ENCODE measurements around the gene STK11.

The STK11 gene

GRCh38 chr19:1251330-1252220, 46.0 kb downstream of the STK11 start:
- DNase-seq, result peak; percentile 88

- peak; percentile 84 for DNase-seq
These were observed 46.7 kb downstream of the STK11 start for GRCh38 chr19:1252221-1252820.

- peak; percentile 91 for DNase-seq
These were observed 47.4 kb downstream of the STK11 start for GRCh38 chr19:1252821-1253513.

GRCh38 chr19:1253514-1254080, 48.0 kb downstream of the STK11 start:
- peak; percentile 84 for DNase-seq

- no peak for DNase-seq
These were observed 48.5 kb downstream of the STK11 start for GRCh38 chr19:1254081-1254527.

GRCh38 chr19:1254530-1255185, 49.1 kb downstream of the STK11 start:
- DNase-seq, result no peak

GRCh38 chr19:1255186-1256161, 49.9 kb downstream of the STK11 start:
- DNase-seq, result no peak

- DNase-seq, result no peak
These were observed 51.3 kb downstream of the STK11 start for GRCh38 chr19:1256646-1257474.

GRCh38 chr19:1257475-1258162, 52.0 kb downstream of the STK11 start:
- DNase-seq, result no peak

GRCh38 chr19:1258163-1258492, 52.5 kb downstream of the STK11 start:
- no peak for DNase-seq

- DNase-seq, result peak; percentile 43
These were observed 53.2 kb downstream of the STK11 start for GRCh38 chr19:1258707-1259205.

- DNase-seq, result peak; percentile 81
These were observed 53.8 kb downstream of the STK11 start for GRCh38 chr19:1259206-1259875.

GRCh38 chr19:1259876-1260748, 54.5 kb downstream of the STK11 start:
- DNase-seq, result peak; percentile 30

- DNase-seq, result peak; percentile 97
These were observed 55.4 kb downstream of the STK11 start for GRCh38 chr19:1260749-1261537.

GRCh38 chr19:1261538-1261797, 55.9 kb downstream of the STK11 start:
- DNase-seq, result peak; percentile 63

GRCh38 chr19:1261798-1262622, 56.4 kb downstream of the STK11 start:
- peak; percentile 79 for DNase-seq
